MM.1S (cell line): ENCODE measurements around the gene DLGAP1.
A peak's percentile ranks its signal among the peaks of the same experiment; 100 is the strongest.

Experiments
- DNase-seq: peaks from one replicate; pipeline ENCODE4 v3.0.0-alpha.2; 2015
- H2AFZ ChIP-seq: fragments of 300-600 bp; sonication (generic); 2 replicates; pipeline ENCODE4 v1.6.0; 2016; ENCODE audit warnings: antibody characterized with exemption, low read length
- H3F3A ChIP-seq: fragments of 300-600 bp; sonication (generic); 2 replicates; pipeline ENCODE4 v1.6.1; 2016; ENCODE audit warnings: mild to moderate bottlenecking, antibody characterized with exemption, low read length, moderate library complexity, mixed read lengths; ENCODE audit not compliant: insufficient read depth
- H3K27ac ChIP-seq: fragments of 300-600 bp; sonication (generic); 2 replicates; pipeline ENCODE4 v1.5.1; 2016; ENCODE audit warnings: mild to moderate bottlenecking, low read length
- H3K27me3 ChIP-seq: fragments of 300-600 bp; sonication (generic); replicated peaks from 2 replicates; pipeline ENCODE4 v1.6.0; 2016; ENCODE audit warnings: low read length; ENCODE audit not compliant: insufficient read depth
- H3K36me3 ChIP-seq: fragments of 300-600 bp; sonication (generic); replicated peaks from 2 replicates; pipeline ENCODE4 v1.6.1; 2016; ENCODE audit warnings: mild to moderate bottlenecking, low read length, mixed read lengths; ENCODE audit not compliant: insufficient read depth
- H3K4me1 ChIP-seq: fragments of 300-600 bp; sonication (generic); 2 replicates; pipeline ENCODE4 v1.6.1; 2016; ENCODE audit warnings: low read length, mixed read lengths
- H3K4me2 ChIP-seq: fragments of 300-600 bp; sonication (generic); 2 replicates; pipeline ENCODE4 v1.6.0; 2016; ENCODE audit warnings: low read depth, low read length
- H3K4me3 ChIP-seq: fragments of 300-600 bp; sonication (generic); 2 replicates; pipeline ENCODE4 v1.5.1; 2016; ENCODE audit warnings: low read length, mixed read lengths
- H3K79me2 ChIP-seq: fragments of 300-600 bp; sonication (generic); 2 replicates; pipeline ENCODE4 v1.6.1; 2016; ENCODE audit warnings: mixed run types, low read length, mixed read lengths
- H3K9ac ChIP-seq: fragments of 300-600 bp; sonication (generic); 2 replicates; pipeline ENCODE4 v1.6.1; 2016; ENCODE audit warnings: low read length, mixed read lengths
- H3K9me2 ChIP-seq: fragments of 300-600 bp; sonication (generic); replicated peaks from 2 replicates; pipeline ENCODE4 v1.6.1; 2016; ENCODE audit warnings: mild to moderate bottlenecking, low read length, mixed read lengths; ENCODE audit not compliant: insufficient read depth
- H3K9me3 ChIP-seq: fragments of 300-600 bp; sonication (generic); replicated peaks from 2 replicates; pipeline ENCODE4 v1.6.1; 2016; ENCODE audit warnings: mild to moderate bottlenecking, low read length, mixed read lengths; ENCODE audit not compliant: insufficient read depth
- H4K20me1 ChIP-seq: fragments of 300-600 bp; sonication (generic); 2 replicates; pipeline ENCODE4 v1.6.1; 2016; ENCODE audit warnings: mild to moderate bottlenecking, low read length, moderate library complexity, mixed read lengths; ENCODE audit not compliant: insufficient read depth
- CTCF ChIP-seq: fragments of 300-600 bp; sonication (generic); IDR thresholded peaks from 2 replicates; pipeline ENCODE4 v1.5.1; 2016; ENCODE audit warnings: antibody characterized with exemption, low read length, mixed read lengths
- EZH2 ChIP-seq: fragments of 300-600 bp; sonication (generic); optimal IDR thresholded peaks from 2 replicates; pipeline ENCODE3; 2017; ENCODE audit warnings: low read depth, mild to moderate bottlenecking, antibody characterized with exemption, low read length, mixed read lengths
- EZH2phosphoT487 ChIP-seq: fragments of 300-600 bp; sonication (generic); IDR thresholded peaks from 2 replicates; pipeline ENCODE4 v1.6.1; 2018; ENCODE audit warnings: antibody characterized with exemption, low read length

Gene DLGAP1

GRCh38 chr18:4108016-4108415 is 347.1 kb downstream of the DLGAP1 start:
- Histone ChIP-seq H3K27ac (no peak overlapping the region), H3K9me2 (no peaks in the 10 kb centered on the region), H3K36me3 (no peaks in the 10 kb centered on the region), H3K79me2 (no peaks in the 10 kb centered on the region), H3F3A (no peaks in the 10 kb centered on the region), H3K4me1 (no peaks in the 10 kb centered on the region), H3K27me3 (no peaks in the 10 kb centered on the region), H4K20me1 (no peaks in the 10 kb centered on the region), H2AFZ (no peak overlapping the region), H3K9me3 (no peaks in the 10 kb centered on the region), H3K4me3 (no peak overlapping the region), H3K4me2 (no peak overlapping the region), H3K9ac (no peak overlapping the region)
- TF ChIP-seq EZH2phosphoT487: no peak
- DNase-seq: no peak

- Histone ChIP-seq H3K4me1 (no peaks in the 10 kb centered on the region), H3K27me3 (no peaks in the 10 kb centered on the region), H3K4me2 (0 out of 2 replicates have a peak overlapping the region, but pooled peaks have one; percentile 8), H3K9me3 (no peaks in the 10 kb centered on the region), H4K20me1 (no peaks in the 10 kb centered on the region), H2AFZ (no peak overlapping the region), H3K36me3 (no peaks in the 10 kb centered on the region), H3K79me2 (no peaks in the 10 kb centered on the region), H3K9ac (no peak overlapping the region), H3K9me2 (no peaks in the 10 kb centered on the region), H3K4me3 (no peak overlapping the region), H3K27ac (no peak overlapping the region), H3F3A (no peaks in the 10 kb centered on the region)
- no peak for DNase-seq
- TF ChIP-seq CTCF (no peak), EZH2 (no peak), EZH2phosphoT487 (no peak)
These were observed 348.0 kb downstream of the DLGAP1 start for GRCh38 chr18:4107049-4107467.

- Histone ChIP-seq H3K9me3 (no peaks in the 10 kb centered on the region), H3F3A (no peaks in the 10 kb centered on the region), H3K9me2 (no peaks in the 10 kb centered on the region), H3K4me2 (0 out of 2 replicates have a peak overlapping the region, but pooled peaks have one; percentile 8), H3K27ac (no peak overlapping the region), H3K79me2 (no peaks in the 10 kb centered on the region), H2AFZ (0 out of 2 replicates have a peak overlapping the region, but pooled peaks have one; percentile 12), H3K9ac (no peak overlapping the region), H3K27me3 (no peaks in the 10 kb centered on the region), H3K36me3 (no peaks in the 10 kb centered on the region), H3K4me3 (no peak overlapping the region), H3K4me1 (no peaks in the 10 kb centered on the region), H4K20me1 (no peaks in the 10 kb centered on the region)
- TF ChIP-seq EZH2: no peak
- TF ChIP-seq CTCF: peak; percentile 80
- peak; percentile 61 for DNase-seq
These were observed 348.6 kb downstream of the DLGAP1 start for GRCh38 chr18:4106407-4107033.

- Histone ChIP-seq H3K79me2 (no peaks in the 10 kb centered on the region), H3K9me3 (no peaks in the 10 kb centered on the region), H3K27me3 (no peaks in the 10 kb centered on the region), H3K4me1 (no peaks in the 10 kb centered on the region), H3K27ac (no peak overlapping the region), H3K4me3 (no peak overlapping the region), H3K9ac (no peak overlapping the region), H3K9me2 (no peaks in the 10 kb centered on the region), H3K4me2 (no peak overlapping the region), H3K36me3 (no peaks in the 10 kb centered on the region), H4K20me1 (no peaks in the 10 kb centered on the region), H2AFZ (no peak overlapping the region), H3F3A (no peaks in the 10 kb centered on the region)
- TF ChIP-seq EZH2: no peak
- TF ChIP-seq EZH2phosphoT487: no peak
- TF ChIP-seq CTCF: no peak
- no peak for DNase-seq
These were observed 352.2 kb downstream of the DLGAP1 start for GRCh38 chr18:4102901-4103300.
